NCI-H146 treated with DMSO at 0.1 percent for 48 hours (cell line): Measurements from ENCODE around the gene GPC3.
"Not testable (repeated sequence)": the region's sequence is repeated elsewhere in the genome, so short reads cannot be mapped to it uniquely, and the experiment has no call there.

Experiments
- DNase-seq: peaks from one replicate; lab custom pipeline; 2025; ENCODE audit not compliant: unreplicated experiment; lab: John Stamatoyannopoulos, UW

Gene GPC3

DNA sequence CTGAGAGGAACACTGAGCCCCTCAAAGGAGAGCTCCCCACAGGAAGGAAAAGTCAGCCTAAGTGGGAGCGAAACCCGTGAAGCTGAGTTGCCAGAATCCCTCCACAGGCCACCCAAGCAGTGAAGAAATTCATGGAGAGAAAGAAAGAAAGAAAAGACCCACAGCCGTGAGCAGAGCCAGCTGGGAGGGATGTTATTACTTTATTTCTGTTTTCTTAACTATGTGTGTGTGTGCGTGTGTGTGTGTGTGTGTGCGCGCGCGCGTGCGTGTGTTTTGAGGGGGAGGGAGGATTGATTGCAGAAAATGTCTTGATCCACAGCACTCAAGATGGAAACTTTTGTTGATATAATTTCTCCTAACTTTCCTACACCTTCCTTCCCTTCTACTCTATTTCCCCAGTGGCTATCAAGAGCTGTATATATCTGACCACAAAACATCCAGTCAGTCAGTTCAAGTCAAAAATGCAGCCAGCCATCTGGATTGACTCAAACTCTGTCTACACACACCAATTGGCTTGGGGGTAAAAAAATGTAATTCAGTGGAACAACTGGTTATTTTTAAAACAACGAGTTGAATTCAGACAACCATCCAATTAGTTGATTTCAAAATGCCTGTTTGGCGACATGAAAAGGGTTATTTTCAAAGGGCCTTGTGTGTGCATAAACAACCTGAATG lies 13.8 kb upstream of the GPC3 start:
- no peak for DNase-seq

DNA sequence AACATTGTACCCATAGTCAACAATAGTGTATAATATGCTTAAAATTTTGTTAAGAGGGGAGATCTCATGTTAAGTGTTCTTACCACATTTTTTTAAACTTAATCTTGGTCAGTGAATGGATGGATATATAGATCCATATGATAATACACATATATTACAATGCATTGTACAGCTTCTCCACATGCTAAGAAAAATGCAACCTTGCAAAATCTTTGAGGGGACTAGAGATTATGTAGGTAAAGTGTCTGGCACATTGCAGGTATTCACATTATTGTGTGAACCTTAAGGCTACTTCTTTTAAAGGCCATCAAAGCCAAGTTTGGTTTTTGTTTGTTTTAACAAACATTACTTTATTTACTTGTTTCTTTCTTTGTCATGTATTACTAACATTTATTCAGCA lies 10.4 kb upstream of the GPC3 start:
- DNase-seq: no peak

DNA sequence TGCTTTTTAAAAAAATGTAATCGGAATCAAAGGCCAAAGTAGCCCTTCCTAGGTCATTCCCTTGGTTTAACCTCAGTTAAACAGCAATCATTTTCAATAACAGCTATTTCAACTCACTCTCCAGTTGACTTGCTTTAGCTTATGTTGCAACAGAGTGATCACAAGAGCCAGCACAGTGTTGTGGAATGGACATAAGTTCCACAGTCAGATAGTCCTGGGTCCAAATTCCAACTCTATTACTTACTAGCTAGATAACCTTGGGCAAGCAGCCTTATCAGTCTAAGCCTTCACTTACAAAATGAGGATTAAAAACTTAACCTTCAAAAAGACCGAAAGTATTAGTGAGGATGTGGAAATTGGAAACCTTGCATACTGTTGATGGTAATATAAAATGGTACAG lies 9.2 kb upstream of the GPC3 start:
- no peak for DNase-seq

DNA sequence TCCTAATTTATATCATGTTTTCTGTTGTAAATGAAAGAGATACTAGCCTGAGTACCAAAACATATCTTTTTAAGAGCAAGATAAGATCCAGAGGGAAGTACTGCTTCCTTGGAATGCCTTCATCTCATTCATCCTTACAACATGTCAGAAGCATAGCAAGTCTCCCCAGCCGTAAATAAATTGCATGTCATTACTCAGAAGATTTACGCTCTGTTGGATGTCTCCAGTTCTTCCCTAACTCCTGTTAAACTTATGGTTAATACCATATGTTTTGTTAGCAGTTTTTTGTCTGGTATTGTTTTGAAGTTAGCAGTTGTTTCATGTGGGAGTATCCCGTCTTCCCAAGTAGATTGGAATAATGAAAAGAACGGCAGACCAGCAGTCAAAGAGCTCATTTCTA lies 7.5 kb upstream of the GPC3 start:
- no peak for DNase-seq

DNA sequence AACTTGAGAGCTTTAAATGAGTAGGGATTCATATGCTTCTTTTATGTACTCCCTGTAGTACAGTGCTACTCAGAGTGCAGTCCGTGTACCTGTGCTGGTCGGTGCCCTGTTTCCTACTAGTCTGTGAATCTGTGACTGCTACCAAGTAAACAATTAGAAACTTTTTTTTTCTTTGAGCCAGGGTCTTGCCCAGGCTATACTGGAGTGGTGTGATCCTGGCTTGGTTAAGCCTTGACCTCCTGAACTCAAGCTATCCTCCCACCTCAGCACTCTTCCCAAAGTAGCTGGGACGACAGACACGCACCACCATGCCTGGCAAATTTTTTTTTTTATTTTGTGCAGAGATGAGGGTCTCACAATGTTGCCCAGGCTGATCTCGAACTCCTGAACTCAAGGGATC lies 6.4 kb upstream of the GPC3 start:
- no peak for DNase-seq

DNA sequence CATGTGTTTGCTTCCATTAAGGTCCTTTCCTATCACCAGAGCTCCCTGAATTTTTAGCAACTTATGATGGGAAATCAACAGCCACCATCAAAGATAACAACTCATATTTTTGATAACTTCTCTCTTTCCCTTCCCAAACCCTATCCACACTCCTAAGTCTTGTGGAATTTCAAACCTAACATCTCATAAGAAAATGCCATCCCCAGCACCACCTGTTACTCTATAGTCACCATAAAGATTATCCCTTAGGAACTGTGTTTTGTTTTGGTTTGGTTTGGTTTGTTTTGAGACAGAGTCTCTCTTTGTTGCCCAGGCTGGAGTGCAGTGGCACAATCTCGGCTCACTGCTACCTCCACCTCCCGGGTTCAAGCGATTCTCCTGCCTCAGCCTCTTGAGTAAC lies 5.7 kb upstream of the GPC3 start:
- DNase-seq: not testable (repeated sequence)

DNA sequence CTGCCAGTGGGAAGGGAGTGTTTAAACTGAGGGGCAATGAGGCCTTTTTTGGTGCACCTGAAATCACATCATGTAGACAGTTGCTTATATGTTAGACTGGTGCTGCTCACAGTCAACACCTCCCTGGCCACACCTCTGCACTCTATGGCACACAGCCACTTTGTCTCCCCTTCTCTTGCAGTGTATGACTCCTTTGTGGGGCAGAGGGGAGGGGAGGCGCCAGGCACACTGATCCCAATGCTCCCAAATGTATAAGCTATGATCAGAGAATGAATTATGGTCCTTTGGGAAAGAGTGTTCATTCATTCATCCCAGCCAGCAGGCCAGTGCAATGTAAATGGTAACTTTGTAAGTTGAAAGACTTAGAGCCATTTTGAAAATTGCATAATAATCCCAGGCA lies 4.6 kb upstream of the GPC3 start:
- no peak for DNase-seq

DNA sequence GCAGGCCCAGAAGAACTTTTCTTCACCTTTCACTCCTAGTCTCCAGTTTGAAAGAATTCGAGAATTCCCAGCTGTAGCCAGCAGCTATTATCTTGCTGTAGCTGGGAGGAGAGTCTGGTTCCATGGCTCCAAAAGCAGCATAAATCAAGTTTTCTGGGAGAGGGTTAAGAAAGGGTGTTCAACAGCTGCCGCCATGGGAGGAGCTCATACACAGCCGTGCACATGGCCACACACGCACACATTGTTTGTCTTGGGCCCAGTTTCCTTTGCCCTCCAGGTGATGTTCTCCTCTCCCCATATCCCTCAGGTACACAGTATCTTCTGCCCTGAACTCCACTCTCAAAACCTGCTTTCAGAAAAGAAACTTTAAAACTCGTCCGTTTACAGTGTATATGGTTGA lies 4.1 kb upstream of the GPC3 start:
- no peak for DNase-seq

DNA sequence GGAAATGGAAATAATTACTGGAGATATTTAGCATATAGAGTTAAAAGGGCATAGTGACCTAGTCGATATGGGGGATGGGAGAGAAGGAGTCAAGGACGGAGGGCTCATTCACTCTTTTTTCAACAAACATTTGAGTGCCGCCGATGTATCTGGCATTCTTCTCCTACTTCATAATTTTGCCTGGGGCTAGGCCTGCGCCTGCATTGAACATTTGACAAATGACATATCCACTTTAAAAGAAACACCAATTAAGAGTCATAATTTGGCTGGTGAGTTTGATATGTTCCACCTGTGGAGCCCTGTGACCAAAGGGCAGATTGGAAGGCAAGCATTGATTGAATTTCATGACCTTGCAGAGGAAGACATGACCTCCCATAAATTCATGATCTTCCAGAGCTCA lies 2.6 kb upstream of the GPC3 start:
- no peak for DNase-seq

DNA sequence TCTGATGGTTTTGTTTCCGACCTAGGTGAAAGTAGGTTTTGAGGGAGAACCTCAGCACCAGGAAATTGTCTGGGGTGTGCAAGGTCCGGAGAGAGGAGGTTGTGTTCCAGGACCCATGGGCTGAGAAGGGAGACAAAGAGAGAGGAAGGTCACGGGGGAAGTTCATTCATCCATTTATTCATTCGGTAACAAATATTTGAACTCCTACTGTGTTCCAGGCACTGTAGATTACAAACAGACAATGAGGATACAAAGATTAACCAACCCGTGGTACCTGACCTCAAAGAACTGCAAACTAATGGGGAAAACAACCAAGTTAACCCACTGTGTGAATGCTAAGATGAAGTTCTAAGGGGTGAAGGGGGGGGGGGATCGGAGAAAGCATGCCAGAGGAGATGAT lies 1.8 kb upstream of the GPC3 start:
- no peak for DNase-seq

DNA sequence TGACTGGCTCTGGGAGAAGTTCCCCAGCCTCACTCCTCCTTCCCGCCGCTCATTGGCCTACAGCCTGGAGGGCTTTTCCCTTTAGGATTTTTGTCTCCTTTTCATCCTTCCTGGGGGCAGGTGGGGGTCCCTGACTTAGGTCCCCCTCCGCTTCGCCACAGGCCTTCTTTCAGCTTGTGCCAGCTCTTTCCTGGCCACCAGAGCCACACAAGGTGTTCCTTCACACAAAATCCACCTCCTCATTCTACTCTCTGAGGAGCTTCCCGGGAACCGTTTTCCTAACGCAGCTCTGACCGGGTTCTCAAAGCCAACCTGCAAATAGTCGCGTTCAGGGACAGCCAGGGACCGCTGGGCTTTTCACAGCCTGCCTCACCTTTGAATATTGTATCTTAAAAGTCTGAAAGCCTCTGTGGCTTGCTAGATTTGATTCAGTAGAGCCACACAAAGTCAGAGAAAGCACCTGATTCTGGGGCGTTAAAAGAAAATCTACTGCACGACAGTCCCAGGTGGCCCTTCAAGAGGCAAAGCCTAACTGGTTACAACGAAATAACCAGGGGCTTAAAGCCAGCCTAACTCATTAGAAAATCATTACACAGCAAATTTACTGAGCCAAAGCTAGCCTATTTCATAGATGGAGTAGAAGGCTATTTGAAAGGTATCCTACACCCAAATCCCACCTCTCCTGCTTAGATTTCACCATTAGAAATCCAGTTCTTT lies 731 bp upstream of the GPC3 start:
- no peak for DNase-seq

DNA sequence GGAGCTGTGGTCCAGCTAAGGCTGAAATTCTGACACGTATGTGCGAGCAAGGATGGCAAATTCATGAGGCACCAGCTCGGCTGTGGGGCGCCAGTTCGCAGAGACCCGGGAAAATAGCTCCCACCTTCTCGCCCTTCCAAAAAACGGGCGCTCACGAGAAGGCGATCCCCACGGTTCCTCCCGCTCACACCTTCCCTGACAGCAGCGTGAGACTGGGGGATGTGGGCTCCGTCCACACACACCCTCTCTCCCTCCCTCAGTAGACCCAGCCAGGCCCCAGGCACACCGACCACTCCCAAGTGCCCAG lies 584 bp downstream of the GPC3 start:
- no peak for DNase-seq

DNA sequence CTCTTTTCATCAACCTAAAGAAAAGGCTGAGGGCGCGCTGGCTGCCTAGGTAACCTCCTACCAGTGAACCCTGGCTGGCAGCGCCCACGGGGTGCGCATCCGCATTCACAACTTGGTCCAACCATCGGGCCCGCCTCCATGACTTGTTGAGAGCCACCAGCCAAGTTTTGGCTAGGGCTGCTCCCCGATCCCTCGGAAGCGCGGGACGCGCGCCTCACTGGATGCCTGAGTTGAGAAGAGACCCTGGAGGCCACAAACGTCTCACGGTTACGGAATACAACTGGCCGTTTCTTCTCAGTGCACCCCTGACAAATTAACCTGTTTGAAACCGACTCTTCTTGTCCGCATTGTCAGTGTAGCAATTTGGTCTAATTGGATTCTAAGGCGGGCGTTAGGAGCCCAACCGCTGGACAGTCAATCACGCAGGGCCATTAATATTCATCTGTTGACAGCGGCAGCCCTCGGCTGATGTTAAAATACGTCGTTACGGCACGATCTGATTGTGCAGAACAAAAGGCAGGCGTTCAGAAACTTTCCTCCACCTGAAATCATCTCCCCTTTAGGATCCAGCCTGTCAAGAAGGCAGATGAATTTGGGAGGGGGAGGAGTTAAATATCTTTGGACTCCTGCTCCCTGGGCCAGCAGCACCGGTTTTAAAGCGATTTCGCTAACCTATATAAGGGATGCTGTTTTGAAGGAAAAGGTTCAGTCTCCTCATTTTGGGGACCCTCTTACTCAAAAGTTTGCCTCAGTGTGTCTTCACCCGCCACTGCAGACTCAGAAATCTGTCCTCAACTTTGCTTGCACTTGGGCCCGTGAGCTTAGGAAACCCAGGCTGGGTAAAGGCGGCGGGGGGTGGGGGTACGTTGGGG lies 1.2 kb downstream of the GPC3 start:
- DNase-seq: no peak

DNA sequence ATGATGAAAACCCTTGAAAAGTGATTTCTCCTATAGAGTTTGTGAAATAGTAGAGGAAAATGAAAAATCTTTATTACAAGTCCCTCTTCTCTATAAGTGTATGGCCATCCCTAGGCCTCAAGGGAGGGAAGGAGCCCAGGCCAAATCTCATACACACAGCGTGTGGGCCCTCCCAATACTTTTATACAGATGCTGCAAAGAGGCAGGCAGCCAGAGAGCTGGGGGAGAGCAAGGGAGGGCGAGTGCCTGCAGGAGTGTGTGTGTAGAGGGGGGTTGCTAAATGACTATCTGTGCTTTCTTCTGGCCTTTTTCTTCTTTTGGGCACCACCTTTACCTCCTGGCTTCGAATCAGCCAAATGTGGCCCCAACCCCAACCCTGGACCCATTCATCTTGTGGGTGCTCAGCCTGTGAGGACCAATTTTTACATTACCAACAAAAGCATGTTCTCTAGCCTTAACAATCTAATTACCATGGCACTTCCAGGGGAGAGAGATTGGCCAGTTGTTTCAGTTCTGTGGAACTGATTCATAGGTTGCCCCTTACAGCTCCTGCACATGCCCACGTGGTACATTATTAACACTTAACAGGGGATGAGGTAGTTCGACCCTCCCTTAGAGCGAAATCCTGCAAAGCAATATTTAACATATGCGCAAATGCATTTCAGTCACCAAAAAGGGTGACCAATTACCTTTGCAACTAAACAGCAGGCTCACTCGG lies 2.0 kb downstream of the GPC3 start:
- no peak for DNase-seq

DNA sequence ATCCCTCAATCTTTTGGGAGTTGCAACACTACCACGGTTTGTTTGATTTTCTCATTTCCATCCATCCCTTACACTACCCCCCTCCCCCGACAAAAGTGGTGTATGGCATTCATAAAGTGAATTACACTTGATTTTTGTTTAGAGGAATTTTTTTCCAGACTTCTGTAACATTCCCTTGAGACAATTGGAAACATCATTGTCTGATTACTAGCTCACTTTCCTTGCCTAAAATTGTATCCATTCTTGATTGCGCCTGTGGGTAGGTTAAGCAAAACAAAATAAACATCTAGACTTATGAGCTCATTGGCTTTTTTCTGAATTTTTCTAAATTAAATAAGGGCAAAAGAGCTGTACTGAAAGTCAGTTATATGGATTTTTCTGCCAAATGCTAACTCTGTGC lies 3.5 kb downstream of the GPC3 start:
- DNase-seq: no peak

DNA sequence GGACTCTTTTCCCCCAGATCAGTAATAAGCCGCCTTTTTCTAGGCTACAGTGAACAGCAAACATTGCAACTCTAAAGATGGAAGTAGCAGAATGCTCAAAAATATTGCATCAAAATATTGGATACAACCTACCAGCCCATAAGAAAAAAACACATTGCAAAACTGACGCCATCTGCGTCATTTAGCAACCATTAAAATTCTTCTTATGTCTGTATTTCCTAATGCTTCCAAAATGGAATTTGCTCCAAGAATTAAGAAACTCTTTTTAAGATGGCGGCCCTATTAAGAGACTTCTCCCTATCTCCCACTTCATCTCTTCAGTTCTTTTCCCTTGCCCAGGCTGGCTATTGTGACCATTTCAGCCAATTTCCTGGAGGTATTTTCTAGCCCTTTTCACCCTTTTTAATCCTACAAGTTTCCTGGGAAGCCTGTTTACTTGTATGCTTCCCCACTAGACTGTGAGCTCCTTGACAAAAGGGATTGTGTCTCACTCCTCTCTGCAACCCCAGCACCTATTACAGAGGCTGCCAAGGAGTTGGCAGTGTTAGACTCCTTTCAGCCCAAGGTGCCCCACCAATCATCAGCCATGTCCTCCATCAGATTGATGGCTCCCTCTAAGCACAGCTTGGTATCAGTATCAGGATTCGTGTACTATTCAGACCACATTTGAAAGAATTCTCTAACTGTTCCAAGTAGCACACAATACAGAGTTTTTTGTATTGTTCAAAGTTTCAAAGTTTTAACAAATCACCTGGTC lies 4.4 kb downstream of the GPC3 start:
- DNase-seq: no peak

DNA sequence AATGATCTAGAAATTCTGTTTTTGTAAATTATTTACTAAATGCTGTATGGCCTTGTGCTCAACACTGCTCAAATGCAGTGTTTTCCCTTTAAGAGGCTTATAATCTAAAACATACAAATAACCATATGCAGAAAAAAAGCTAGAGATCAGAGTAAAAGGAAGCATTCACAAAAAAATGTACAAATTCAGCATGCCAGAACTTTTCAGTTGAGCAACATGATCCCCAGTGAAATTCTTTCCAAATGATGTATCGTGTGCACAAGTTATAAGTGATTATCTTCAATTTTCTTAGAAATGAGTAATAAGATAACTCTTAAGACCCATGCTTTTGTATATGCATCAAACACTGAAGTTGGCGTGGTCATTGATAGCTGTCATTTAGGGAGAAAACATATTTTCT lies 5.0 kb downstream of the GPC3 start:
- no peak for DNase-seq

DNA sequence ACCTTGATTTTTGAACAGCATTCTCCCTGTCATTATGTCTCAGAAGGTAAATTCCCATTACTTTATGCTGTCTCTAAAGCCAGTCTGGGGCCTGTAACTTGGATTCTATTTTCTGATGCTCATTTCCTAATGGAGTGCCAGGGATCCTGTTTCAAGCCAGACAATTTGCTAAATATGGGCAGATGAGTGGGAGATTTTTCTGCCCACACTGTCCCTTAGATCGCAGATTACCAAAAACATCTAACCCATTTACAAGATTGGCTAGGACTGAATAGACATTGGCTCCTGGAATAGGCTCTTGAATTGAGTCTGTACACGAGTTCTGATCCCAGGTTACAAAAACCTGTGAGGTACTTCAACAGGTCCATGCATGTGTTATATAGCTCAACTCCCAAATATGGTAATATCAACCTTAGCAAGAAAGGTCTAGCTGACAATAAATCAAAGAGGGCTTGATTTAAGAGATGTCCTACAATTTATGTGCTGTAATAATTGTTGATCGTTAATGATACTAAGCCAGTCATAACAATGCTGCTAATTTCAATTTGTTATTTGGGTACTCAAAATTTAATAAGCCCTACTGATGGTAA lies 5.7 kb downstream of the GPC3 start:
- no peak for DNase-seq

DNA sequence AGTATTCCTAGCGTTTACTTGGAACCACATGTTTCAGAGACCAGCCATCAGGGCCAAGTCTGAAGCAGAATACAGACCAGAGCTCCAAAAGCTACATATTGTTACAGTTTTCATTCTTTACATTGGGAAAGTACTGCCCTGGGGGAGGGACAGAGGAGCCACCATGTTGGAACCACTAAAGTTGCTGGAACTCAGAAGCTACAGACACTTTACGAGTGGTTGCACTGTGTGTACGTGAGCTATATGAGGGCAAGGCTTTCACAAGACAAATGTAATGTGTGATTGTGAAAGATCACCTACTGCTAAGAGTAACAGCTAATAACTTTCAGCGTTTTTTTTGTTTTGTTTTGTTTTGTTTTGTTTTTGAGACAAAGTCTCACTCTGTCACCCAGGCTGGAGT lies 11.7 kb downstream of the GPC3 start:
- DNase-seq: no peak

DNA sequence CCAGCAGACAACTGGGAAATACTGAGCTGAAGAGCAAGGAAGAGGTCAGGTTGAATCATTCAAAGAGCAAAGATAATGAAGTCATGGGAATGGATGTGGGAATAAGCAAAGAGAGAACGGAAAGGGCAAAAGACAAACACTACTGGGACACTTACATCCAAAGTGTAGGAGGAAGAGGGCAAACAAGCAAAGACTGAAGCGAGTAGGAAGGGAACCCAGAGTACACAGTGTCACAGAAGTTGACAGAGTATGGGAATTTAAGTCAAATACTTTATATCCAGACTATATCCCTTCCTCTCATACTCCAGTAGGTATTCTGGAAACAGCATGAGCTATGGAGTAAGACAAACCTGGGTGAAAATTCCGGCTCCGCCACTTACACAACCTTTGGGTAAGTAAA lies 12.5 kb downstream of the GPC3 start:
- no peak for DNase-seq

DNA sequence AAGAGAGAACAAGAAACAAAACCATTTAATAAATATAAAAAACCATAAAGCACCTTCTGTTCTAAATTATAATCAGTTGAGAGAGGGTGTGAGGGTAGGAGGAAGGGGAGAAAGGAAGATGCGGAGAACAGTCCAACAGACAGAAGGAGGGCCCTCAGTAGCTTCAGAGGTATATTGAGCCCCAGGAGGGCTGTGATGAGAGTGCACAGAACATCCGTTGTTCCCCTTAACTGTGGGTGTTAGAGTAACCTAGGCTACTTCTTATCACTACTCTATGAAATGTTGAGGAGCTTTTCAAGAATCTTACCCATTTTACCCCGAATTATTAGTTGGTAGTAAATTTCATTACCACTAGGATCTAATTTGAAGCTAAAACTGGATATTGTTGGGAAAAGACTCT lies 13.8 kb downstream of the GPC3 start:
- no peak for DNase-seq
